Inferior parietal cortex (tissue), 1 donor: Measurements from ENCODE around the gene ARSB.
A peak's percentile ranks its signal among the peaks of the same experiment; 100 is the strongest.

Experiments used
- DNase-seq: peaks from one replicate; pipeline ENCODE4 v3.0.0-alpha.2; 2016; ENCODE audit errors: extremely low spot score

The ARSB gene

GRCh38 chr5:78837836-78838235 is 147.3 kb downstream of the ARSB start:
- DNase-seq, result no peak

- no peak for DNase-seq
Observed at GRCh38 chr5:78835176-78835575, 149.9 kb downstream of the ARSB start.

GRCh38 chr5:78833284-78833683 is 151.8 kb downstream of the ARSB start:
- DNase-seq, result no peak

GRCh38 chr5:78830528-78831046 is 154.5 kb downstream of the ARSB start:
- no peak for DNase-seq

- DNase-seq, result peak; percentile 20
Observed at GRCh38 chr5:78829811-78830527, 155.1 kb downstream of the ARSB start.

GRCh38 chr5:78827725-78828124 is 157.4 kb downstream of the ARSB start:
- DNase-seq, result no peak

- DNase-seq, result no peak
Observed at GRCh38 chr5:78824831-78825281, 160.3 kb downstream of the ARSB start.

- no peak for DNase-seq
Observed at GRCh38 chr5:78823196-78823595, 161.9 kb downstream of the ARSB start.

GRCh38 chr5:78821536-78822021 is 163.5 kb downstream of the ARSB start:
- DNase-seq, result no peak

GRCh38 chr5:78819707-78820106 is 165.4 kb downstream of the ARSB start:
- DNase-seq, result no peak

- peak; percentile 28 for DNase-seq
Observed at GRCh38 chr5:78819166-78819565, 165.9 kb downstream of the ARSB start.

GRCh38 chr5:78816143-78816765 is 168.9 kb downstream of the ARSB start:
- no peak for DNase-seq

GRCh38 chr5:78813906-78814530 is 171.1 kb downstream of the ARSB start:
- no peak for DNase-seq

GRCh38 chr5:78813286-78813685 is 171.8 kb downstream of the ARSB start:
- DNase-seq, result no peak

- DNase-seq, result no peak
Observed at GRCh38 chr5:78811866-78812265, 173.2 kb downstream of the ARSB start.

- DNase-seq, result no peak
Observed at GRCh38 chr5:78811121-78811817, 173.8 kb downstream of the ARSB start.

GRCh38 chr5:78810098-78810920 is 174.8 kb downstream of the ARSB start:
- DNase-seq, result no peak

GRCh38 chr5:78809444-78809843 is 175.7 kb downstream of the ARSB start:
- no peak for DNase-seq

- DNase-seq, result no peak
Observed at GRCh38 chr5:78808818-78809217, 176.3 kb downstream of the ARSB start.

- DNase-seq, result no peak
Observed at GRCh38 chr5:78808380-78808779, 176.7 kb downstream of the ARSB start.

GRCh38 chr5:78806544-78806943 is 178.6 kb downstream of the ARSB start:
- no peak for DNase-seq
